HTERT RPE-1 (cell line): ENCODE measurements around the gene WDR86.

Experiments used
- in situ Hi-C: fragments of 300-500 bp; cut with MboI; formaldehyde crosslinking; loops from 4 replicates; pipeline ENCODE4 v1.14.3; 2020; ENCODE audit warnings: low sequenced_read_pairs

The WDR86 gene

GRCh38 chr7:151408839-151409666, 785 bp downstream of the WDR86 start:
- in situ Hi-C loops: no loop called here

GRCh38 chr7:151408498-151408838, 1.4 kb downstream of the WDR86 start:
- in situ Hi-C loops: no loop called here

GRCh38 chr7:151406886-151407583, 2.8 kb downstream of the WDR86 start:
- in situ Hi-C loops: no loop called here

GRCh38 chr7:151406051-151406875, 3.6 kb downstream of the WDR86 start:
- in situ Hi-C loops: no loop called here

- in situ Hi-C loops: no loop called here
These were observed 4.2 kb downstream of the WDR86 start for GRCh38 chr7:151405588-151405987.

GRCh38 chr7:151405056-151405455, 4.8 kb downstream of the WDR86 start:
- in situ Hi-C loops: no loop called here

- in situ Hi-C loops: no loop called here
These were observed 5.4 kb downstream of the WDR86 start for GRCh38 chr7:151404216-151405011.

- in situ Hi-C loops: no loop called here
These were observed 6.1 kb downstream of the WDR86 start for GRCh38 chr7:151403764-151404163.

- in situ Hi-C loops: no loop called here
These were observed 7.6 kb downstream of the WDR86 start for GRCh38 chr7:151402029-151402835.

- in situ Hi-C loops: no loop called here
These were observed 9.1 kb downstream of the WDR86 start for GRCh38 chr7:151400626-151401315.

GRCh38 chr7:151399906-151400305, 9.9 kb downstream of the WDR86 start:
- in situ Hi-C loops: no loop called here

GRCh38 chr7:151399305-151399601, 10.6 kb downstream of the WDR86 start:
- in situ Hi-C loops: no loop called here

GRCh38 chr7:151398446-151399304, 11.2 kb downstream of the WDR86 start:
- in situ Hi-C loops: no loop called here

GRCh38 chr7:151397026-151397425, 12.8 kb downstream of the WDR86 start:
- in situ Hi-C loops: no loop called here

GRCh38 chr7:151396328-151396970, 13.4 kb downstream of the WDR86 start:
- in situ Hi-C loops: no loop called here

- in situ Hi-C loops: no loop called here
These were observed 14.8 kb downstream of the WDR86 start for GRCh38 chr7:151395036-151395367.

GRCh38 chr7:151394076-151395035, 15.5 kb downstream of the WDR86 start:
- in situ Hi-C loops: no loop called here
